ENCODE measurements around the gene ADARB2.

DNA sequence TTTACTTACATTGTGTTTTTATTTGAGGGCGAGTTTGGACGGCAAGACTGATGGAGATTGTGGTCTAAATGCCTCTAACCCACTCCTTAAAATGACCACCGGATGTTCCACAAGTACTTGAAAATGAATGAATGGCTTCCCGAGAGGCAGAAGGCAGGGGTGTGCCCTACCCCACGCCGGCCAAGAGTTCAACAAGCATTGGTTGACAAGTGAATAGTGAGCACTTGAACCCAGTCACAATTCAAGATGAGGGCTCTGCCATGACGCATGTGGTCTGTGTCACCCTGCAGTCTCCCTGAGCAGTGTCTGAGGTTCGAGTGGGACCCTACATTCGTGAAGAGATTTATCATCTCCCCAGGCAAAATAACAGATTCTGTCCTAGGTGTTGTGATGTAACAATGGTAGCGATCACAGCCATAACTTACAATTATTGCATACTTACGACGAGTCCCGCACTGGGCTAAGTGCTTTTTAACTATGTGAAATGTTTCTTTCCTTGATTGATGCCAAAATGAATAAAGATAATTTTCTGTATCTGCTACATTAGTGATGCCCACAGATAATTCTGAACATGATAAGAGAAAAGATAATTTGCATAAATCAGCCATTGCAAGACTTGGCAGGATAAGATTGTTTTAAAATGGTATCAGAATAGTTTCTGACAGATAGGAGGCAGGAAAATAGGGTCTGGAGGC is 375.8 kb downstream of the ADARB2 start:
- TF ChIP-seq EZH2 (IDR thresholded peaks at IDR 0.05; ENCODE audit: insufficient read depth, poor library complexity, severe bottlenecking) = no peak
- no peak for TF ChIP-seq EZH2phosphoT487 (IDR thresholded peaks at IDR 0.05; ENCODE audit: insufficient read depth, low read depth)
